Spleen (tissue), 11 donors: ENCODE measurements around the gene GPAT2. TPM values are rescaled to one million over a fixed set of nuclear protein-coding genes. Genes with fewer than 3 reads are reported as not detected.

Experiments used
- DNase-seq: peaks from one replicate; pipeline ENCODE4 v3.0.0-alpha.2; 2020
- H3K27ac ChIP-seq, 8 donors: fragments of 200-600 bp; sonication (generic) in 7 of 8; 1 replicate in 4 of 8; 2 replicates in 4 of 8; pipeline versions ENCODE4 v1.5.0 to v1.8.0; 2016 to 2021; ENCODE audit warnings: inconsistent platforms in 4 of 8, mild to moderate bottlenecking in 4 of 8, moderate library complexity in 1 of 8
- H3K27me3 ChIP-seq, 7 donors: fragments of 200-600 bp; sonication (generic) in 6 of 7; replicated peaks in 1 of 7; 1 replicate in 4 of 7; 2 replicates in 3 of 7; pipeline versions ENCODE4 v1.5.0 to v1.8.0; 2016 to 2021; ENCODE audit warnings: inconsistent platforms in 3 of 7, mild to moderate bottlenecking in 1 of 7
- H3K36me3 ChIP-seq, 6 donors: fragments of 200-600 bp; sonication (generic) in 5 of 6; 1 replicate in 4 of 6; 2 replicates in 2 of 6; pipeline versions ENCODE4 v1.5.0 to v1.8.0; 2016 to 2021; ENCODE audit warnings: inconsistent platforms in 2 of 6
- H3K4me1 ChIP-seq, 6 donors: fragments of 200-600 bp; sonication (generic) in 5 of 6; 1 replicate in 3 of 6; 2 replicates in 3 of 6; pipeline versions ENCODE4 v1.5.0 to v1.8.0; 2016 to 2021; ENCODE audit warnings: inconsistent platforms in 3 of 6
- H3K4me3 ChIP-seq, 8 donors: fragments of 200-600 bp; sonication (generic) in 7 of 8; 1 replicate in 4 of 8; 2 replicates in 4 of 8; pipeline versions ENCODE4 v1.5.0 to v1.8.0; 2016 to 2021; ENCODE audit warnings: inconsistent platforms in 4 of 8, mild to moderate bottlenecking in 4 of 8, moderate library complexity in 2 of 8
- H3K9me3 ChIP-seq, 8 donors: fragments of 200-600 bp; sonication (generic) in 7 of 8; 1 replicate in 4 of 8; 2 replicates in 4 of 8; pipeline versions ENCODE4 v1.5.0 to v1.8.0; 2016 to 2021; ENCODE audit warnings: inconsistent platforms in 4 of 8
- CTCF ChIP-seq, 11 experiments: fragments of 200-600 bp in 7 of 11; fragments of 450-650 bp in 4 of 11; sonication (generic) in 4 of 11; IDR thresholded peaks in 8 of 11; conservative IDR thresholded peaks in 3 of 11; 1 replicate in 7 of 11; 2 replicates in 4 of 11; pipeline versions ENCODE4 v1.4.0 to v1.8.0; 2016 to 2021; ENCODE audit warnings: antibody characterized with exemption in 11 of 11, inconsistent platforms in 4 of 11, mild to moderate bottlenecking in 1 of 11
- POLR2A ChIP-seq, 3 donors: fragments of 450-650 bp; IDR thresholded peaks; one replicate each; pipeline ENCODE4 v1.5.1; 2017; ENCODE audit warnings: antibody characterized with exemption in 3 of 3, mild to moderate bottlenecking in 1 of 3
- POLR2AphosphoS5 ChIP-seq, 3 donors: sonication (generic); formaldehyde crosslinking; IDR thresholded peaks; one replicate each; pipeline ENCODE4 v1.5.1; 2017; ENCODE audit warnings: antibody characterized with exemption in 3 of 3
- WGBS, 5 donors: extraction: QIAGEN DNeasy Blood & Tissue Kit in 3 of 5; methylation state at CpG; one replicate each; pipeline versions ENCODE4 v1.1.5 to v1.1.7; 2013 to 2018; 5-methylcytosine and 5-hydroxymethylcytosine counted together
- intact Hi-C: fragments of 100-400 bp; cut with DNase I; formaldehyde crosslinking; loops from one replicate; pipeline ENCODE4 v1.15.0; 2023; ENCODE audit warnings: low total_unique reads
- polyA plus RNA-seq, 3 donors: library from polyadenylated mRNA; stranded (reverse); fragments of 200-250 nt; gene quantifications; one replicate each; pipeline ENCODE4 v1.2.1, GENCODE V29; 2013
- total RNA-seq, 7 donors: library from RNA; depleted of rRNA in 3 of 7; stranded (reverse); fragments of >200 nt in 3 of 7; fragmentation: NEBNext Ultra II Directional in 4 of 7; extraction: Animal tissue kit (Norgen Biotek cat#: 25700) in 4 of 7; gene quantifications; one replicate each; pipeline versions ENCODE4 v1.1.0 to v1.2.1, GENCODE V29; 2016 to 2021
- donor health status: healthy with polysubstance abuse.
- donor health status: DM: no; HTN: no; CAD: no; lungs with moderate emphysema.
- donor health status: DM: no; HTN: no; CAD: no.
- donor health status: Bipolar disorder and iron deficiency.
- donor health status: healthy.
- donor health status: DM: no; HTN: no; CAD: no.
- donor health status: DM: yes; HTN: yes; CAD: no.

GPAT2 gene
- total and polyA plus RNA-seq, 10 donors: 3.7 to 12.5 (median 6.6) TPM

DNA sequence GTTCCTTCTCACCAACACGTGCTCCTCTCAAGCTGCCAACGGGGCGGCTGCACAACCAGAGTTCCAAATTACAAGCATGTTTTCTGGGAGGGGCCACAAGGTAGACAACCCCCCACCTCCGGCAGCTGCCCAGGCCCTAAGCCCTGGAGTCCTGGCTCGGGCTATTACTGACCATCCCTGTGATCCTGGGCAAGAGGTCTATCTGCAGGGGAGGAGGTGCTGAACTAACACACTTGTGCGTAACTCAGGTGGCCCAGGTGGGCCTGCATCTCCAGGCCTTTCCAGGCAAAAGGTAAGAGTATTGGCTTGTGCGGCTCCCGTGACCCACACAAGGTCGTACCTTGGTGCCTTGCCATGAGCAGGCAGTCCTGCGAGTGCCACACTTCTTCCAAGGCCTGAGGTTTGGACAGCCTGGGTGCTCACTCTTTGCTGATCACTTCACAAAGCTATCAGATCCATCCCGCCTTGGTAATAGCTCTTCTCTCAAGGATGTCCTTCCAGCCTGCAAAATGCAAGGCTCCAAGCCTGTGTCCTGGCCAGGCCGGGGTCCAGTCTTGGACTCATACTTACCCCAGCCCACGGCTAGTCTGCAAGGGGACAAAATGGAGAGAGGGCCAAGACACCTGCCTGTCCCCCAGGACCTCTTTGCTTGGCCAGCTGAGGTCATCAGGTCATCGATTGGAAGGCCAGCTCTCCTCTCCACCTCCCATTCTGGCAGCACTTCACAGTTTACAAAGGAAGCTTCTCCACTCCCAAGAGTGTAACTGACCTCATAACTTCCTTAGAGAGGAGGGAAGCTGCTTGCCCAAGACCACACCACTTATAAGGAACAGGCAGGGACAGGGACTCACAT lies 47.7 kb upstream of the GPAT2 start:
- Histone ChIP-seq H3K27ac (peak overlapping the region in 5 of 8 donors; percentile 51 to 69 (median 65)), H3K4me1 (peaks cover 0 to 41% (median 26%) of the 10 kb centered on the region in 6 donors), H3K4me3 (no peak overlapping the region), H3K36me3 (no peaks in the 10 kb centered on the region), H3K27me3 (no peaks in the 10 kb centered on the region), H3K9me3 (peaks cover 0 to 2% (median 0%) of the 10 kb centered on the region in 8 donors)
- TF ChIP-seq POLR2AphosphoS5 (IDR thresholded peaks at IDR 0.05) (no peak), CTCF (IDR thresholded peaks at IDR 0.05 in 8 of 11, conservative IDR thresholded peaks at IDR 0.05 in 3 of 11) (no peak), POLR2A (IDR thresholded peaks at IDR 0.05) (no peak)
- DNase-seq: peak; percentile 54
- WGBS, 5 donors: 73 to 87% (median 85%) methylated on average over 8 to 14 of the region's 14 CpGs
- intact Hi-C loops: no loop called here

- no peak for DNase-seq
- no peak overlapping the region for H3K27ac ChIP-seq
- H3K27me3 ChIP-seq: no peaks in the 10 kb centered on the region
- TF ChIP-seq CTCF (IDR thresholded peaks at IDR 0.05 in 8 of 11, conservative IDR thresholded peaks at IDR 0.05 in 3 of 11) (no peak), POLR2AphosphoS5 (IDR thresholded peaks at IDR 0.05) (no peak), POLR2A (IDR thresholded peaks at IDR 0.05) (no peak)
- H3K4me1 ChIP-seq: peaks cover 0 to 40% (median 26%) of the 10 kb centered on the region in 6 donors
- intact Hi-C loops: no loop called here
- 81 to 97% (median 88%) methylated on average over 2 of the region's 2 CpGs for WGBS, 5 donors
- no peak overlapping the region for H3K4me3 ChIP-seq
- H3K9me3 ChIP-seq: peaks cover 0 to 15% (median 11%) of the 10 kb centered on the region in 8 donors
- no peaks in the 10 kb centered on the region for H3K36me3 ChIP-seq
Observed at GRCh38 chr2:96081042-96081441, 46.3 kb upstream of the GPAT2 start.

GRCh38 chr2:96075199-96075771 lies 40.6 kb upstream of the GPAT2 start:
- peaks cover 0 to 29% (median 19%) of the 10 kb centered on the region in 8 donors for H3K9me3 ChIP-seq
- TF ChIP-seq POLR2A (IDR thresholded peaks at IDR 0.05) (no peak), CTCF (IDR thresholded peaks at IDR 0.05 in 8 of 11, conservative IDR thresholded peaks at IDR 0.05 in 3 of 11) (no peak), POLR2AphosphoS5 (IDR thresholded peaks at IDR 0.05) (no peak)
- peaks cover 0 to 3% (median 0%) of the 10 kb centered on the region in 6 donors for H3K4me1 ChIP-seq
- intact Hi-C loops: no loop called here
- DNase-seq: no peak
- H3K27ac ChIP-seq: no peak overlapping the region
- WGBS, 5 donors: 78 to 94% (median 85%) methylated on average over 2 of the region's 2 CpGs
- no peak overlapping the region for H3K4me3 ChIP-seq
- no peaks in the 10 kb centered on the region for H3K36me3 ChIP-seq
- H3K27me3 ChIP-seq: no peaks in the 10 kb centered on the region

DNA sequence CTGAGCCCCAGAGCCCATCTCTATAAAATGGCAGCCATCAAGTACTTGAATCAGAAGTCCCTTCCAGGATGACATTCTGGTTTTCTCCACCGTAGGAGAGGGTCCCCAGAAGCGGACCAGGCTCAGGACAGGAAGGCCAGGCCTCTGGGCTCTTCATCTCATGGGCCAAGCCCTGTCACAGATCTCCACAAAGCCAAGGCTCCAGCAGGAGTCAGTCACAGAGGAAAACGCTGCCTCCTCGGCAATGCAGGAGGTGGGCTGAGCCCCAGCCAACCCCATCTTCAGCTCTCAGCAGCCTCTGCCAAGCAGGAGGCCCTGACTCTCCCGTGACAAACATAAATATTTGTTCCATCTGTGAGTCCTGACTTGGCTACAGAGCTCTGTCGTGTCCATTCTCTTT lies 39.4 kb upstream of the GPAT2 start:
- 78 to 93% (median 88%) methylated on average over 6 of the region's 6 CpGs for WGBS, 5 donors
- no peak for TF ChIP-seq POLR2A (IDR thresholded peaks at IDR 0.05)
- no peak for TF ChIP-seq CTCF (IDR thresholded peaks at IDR 0.05 in 8 of 11, conservative IDR thresholded peaks at IDR 0.05 in 3 of 11)
- TF ChIP-seq POLR2AphosphoS5 (IDR thresholded peaks at IDR 0.05): no peak
- Histone ChIP-seq H3K4me1 (peaks cover 0 to 6% (median 0%) of the 10 kb centered on the region in 6 donors), H3K9me3 (peaks cover 0 to 29% (median 19%) of the 10 kb centered on the region in 8 donors), H3K27ac (no peak overlapping the region), H3K4me3 (no peak overlapping the region), H3K27me3 (no peaks in the 10 kb centered on the region), H3K36me3 (no peaks in the 10 kb centered on the region)
- intact Hi-C loops: no loop called here
- peak; percentile 63 for DNase-seq
